Measurements from ENCODE around the gene NFKB1.
"Not testable (repeated sequence)": the region's sequence is repeated elsewhere in the genome, so short reads cannot be mapped to it uniquely, and the experiment has no call there.

NFKB1 gene

DNA sequence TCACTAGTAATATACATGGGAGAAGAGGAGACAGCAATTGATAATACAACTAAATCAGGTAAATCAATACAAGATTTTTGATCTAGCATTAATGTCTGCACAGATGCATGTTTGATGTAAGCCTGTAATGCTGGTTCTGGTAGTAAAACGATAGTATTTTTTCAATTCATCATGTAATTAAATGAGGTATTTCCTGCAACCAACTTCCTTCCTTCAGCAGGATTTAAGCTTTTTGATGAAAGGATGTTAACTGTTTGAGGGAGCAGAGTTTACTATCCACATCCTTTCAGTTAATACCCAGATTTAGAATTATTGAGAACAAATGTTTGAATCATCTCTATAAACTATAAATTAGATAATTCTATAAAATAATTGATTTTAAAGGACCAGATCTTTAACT lies 31.4 kb upstream of the NFKB1 start:
- no peak for TF ChIP-seq CTCF (IDR thresholded peaks at IDR 0.05; ENCODE audit: extremely low read depth, missing control alignments)
- DNase-seq (ENCODE audit: low spot score) = no peak

- no peak for DNase-seq (ENCODE audit: low spot score)
- no peak for TF ChIP-seq CTCF (IDR thresholded peaks at IDR 0.05; ENCODE audit: extremely low read depth, missing control alignments)
Measured at GRCh38 chr4:102472441-102473013, 28.6 kb upstream of the NFKB1 start.

- TF ChIP-seq CTCF (IDR thresholded peaks at IDR 0.05; ENCODE audit: extremely low read depth, missing control alignments) = no peak
- DNase-seq (ENCODE audit: low spot score) = no peak
Measured at GRCh38 chr4:102473476-102473875, 27.7 kb upstream of the NFKB1 start.

DNA sequence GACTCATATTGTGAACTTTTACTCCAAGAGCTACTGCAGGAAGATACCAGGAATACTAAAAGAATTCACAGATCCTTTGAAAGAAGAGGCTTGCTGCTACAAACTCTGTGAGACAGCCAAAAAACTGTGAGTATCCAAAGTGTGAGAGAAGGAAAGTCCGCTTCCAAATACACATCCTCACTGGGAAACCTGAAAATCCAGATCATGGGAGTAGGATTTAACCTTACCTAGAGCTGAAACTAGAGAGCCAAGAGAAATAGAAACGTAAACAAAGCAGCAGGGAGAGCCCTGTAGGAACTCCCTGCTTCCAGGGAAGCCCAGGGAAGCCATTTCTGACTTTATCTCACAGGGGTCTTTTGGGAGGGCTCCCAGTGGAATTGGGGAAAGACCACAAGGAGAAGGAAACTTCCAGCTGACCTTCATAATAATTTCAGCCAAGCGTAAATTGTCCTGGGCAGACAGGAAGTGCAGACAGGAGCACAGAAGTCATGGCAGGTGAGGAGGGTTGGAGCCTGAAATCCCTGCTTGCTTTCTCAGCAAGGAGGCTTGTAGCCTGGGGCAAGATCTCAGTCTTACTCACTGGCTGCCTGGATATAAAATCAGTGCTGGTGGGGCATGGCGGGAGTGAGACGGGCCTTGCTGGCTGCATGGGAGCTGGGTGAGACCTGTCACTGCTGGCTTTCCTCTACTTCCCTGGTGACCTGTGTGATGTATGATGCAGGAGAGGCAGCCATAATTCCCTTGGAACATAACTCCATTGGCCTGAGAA lies 26.2 kb upstream of the NFKB1 start:
- no peak for DNase-seq (ENCODE audit: low spot score)
- no peak for TF ChIP-seq CTCF (IDR thresholded peaks at IDR 0.05; ENCODE audit: extremely low read depth, missing control alignments)

DNA sequence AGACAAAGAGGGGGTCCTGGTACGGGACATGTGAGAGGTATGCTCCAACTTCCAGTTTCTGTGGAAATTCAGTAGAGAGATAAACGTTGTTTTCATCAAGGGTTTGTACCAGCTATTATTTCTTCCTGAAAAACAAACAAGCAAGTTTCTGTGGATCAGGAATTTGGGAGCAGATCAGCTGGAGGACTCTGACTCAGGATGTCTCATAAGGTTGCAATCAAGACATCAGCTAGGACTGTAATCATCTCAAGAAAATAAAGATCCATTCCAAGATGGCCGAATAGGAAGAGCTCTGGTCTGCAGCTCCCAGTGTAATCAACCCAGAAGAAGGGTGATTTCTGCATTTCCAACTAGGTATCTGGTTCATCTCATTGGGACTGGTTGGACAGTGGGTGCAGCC lies 23.5 kb upstream of the NFKB1 start:
- TF ChIP-seq CTCF (IDR thresholded peaks at IDR 0.05; ENCODE audit: extremely low read depth, missing control alignments) = no peak

GRCh38 chr4:102478186-102478585 lies 23.0 kb upstream of the NFKB1 start:
- no peak for TF ChIP-seq CTCF (IDR thresholded peaks at IDR 0.05; ENCODE audit: extremely low read depth, missing control alignments)
- DNase-seq (ENCODE audit: low spot score) = no peak

More for the DNA sequence above, 23.5 kb upstream of the NFKB1 start:
- DNase-seq (ENCODE audit: low spot score) = no peak

GRCh38 chr4:102479832-102480231 lies 21.3 kb upstream of the NFKB1 start:
- DNase-seq (ENCODE audit: low spot score) = not testable (repeated sequence)

GRCh38 chr4:102483120-102483519 lies 18.0 kb upstream of the NFKB1 start:
- no peak for DNase-seq (ENCODE audit: low spot score)
- TF ChIP-seq CTCF (IDR thresholded peaks at IDR 0.05; ENCODE audit: extremely low read depth, missing control alignments) = no peak

GRCh38 chr4:102483990-102484692 lies 17.0 kb upstream of the NFKB1 start:
- DNase-seq (ENCODE audit: low spot score) = not testable (repeated sequence)
